OCI-LY1 (cell line): Measurements from ENCODE around the gene CDADC1.

Experiments
- EZH2 ChIP-seq: fragments of 200-600 bp; sonication (generic), shearing (Covaris generic); IDR thresholded peaks from 2 replicates; pipeline ENCODE4 v1.8.0; 2017; ENCODE audit warnings: borderline replicate concordance, mixed run types, mild to moderate bottlenecking, antibody characterized with exemption, low read length, moderate library complexity, mixed read lengths
- TF ChIP-seq, protein P1 (sequence below): fragments of 200-600 bp; sonication (generic), shearing (Covaris generic); IDR thresholded peaks from 2 replicates; pipeline ENCODE4 v1.5.1; 2017; ENCODE audit warnings: mild to moderate bottlenecking, antibody characterized with exemption, low read length, moderate library complexity, mixed read lengths

GRCh38 chr13:49272296-49272695, 24.6 kb downstream of the CDADC1 start:
- TF ChIP-seq, protein P1, sequence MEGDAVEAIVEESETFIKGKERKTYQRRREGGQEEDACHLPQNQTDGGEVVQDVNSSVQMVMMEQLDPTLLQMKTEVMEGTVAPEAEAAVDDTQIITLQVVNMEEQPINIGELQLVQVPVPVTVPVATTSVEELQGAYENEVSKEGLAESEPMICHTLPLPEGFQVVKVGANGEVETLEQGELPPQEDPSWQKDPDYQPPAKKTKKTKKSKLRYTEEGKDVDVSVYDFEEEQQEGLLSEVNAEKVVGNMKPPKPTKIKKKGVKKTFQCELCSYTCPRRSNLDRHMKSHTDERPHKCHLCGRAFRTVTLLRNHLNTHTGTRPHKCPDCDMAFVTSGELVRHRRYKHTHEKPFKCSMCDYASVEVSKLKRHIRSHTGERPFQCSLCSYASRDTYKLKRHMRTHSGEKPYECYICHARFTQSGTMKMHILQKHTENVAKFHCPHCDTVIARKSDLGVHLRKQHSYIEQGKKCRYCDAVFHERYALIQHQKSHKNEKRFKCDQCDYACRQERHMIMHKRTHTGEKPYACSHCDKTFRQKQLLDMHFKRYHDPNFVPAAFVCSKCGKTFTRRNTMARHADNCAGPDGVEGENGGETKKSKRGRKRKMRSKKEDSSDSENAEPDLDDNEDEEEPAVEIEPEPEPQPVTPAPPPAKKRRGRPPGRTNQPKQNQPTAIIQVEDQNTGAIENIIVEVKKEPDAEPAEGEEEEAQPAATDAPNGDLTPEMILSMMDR: no peak
- no peak for TF ChIP-seq EZH2
